HepG2 (cell line): ENCODE data around the gene PTH1R. TPM values are rescaled to one million over a fixed set of nuclear protein-coding genes. Genes with fewer than 3 reads are reported as not detected.

Experiments used
- CREBL2 ChIP-seq: sonication (generic); formaldehyde crosslinking; IDR thresholded peaks from 2 replicates; pipeline ENCODE4 v1.8.1; 2023; ENCODE audit warnings: missing genetic modification reagents, mild to moderate bottlenecking, borderline replicate concordance
- ETS1 ChIP-seq: sonication (generic); formaldehyde crosslinking; IDR thresholded peaks from 2 replicates; pipeline ENCODE4 v1.4.0; 2020; ENCODE audit warnings: missing genetic modification reagents
- FOXA3 ChIP-seq: IDR thresholded peaks from 2 replicates; pipeline ENCODE4 v1.6.1; 2016; ENCODE audit warnings: missing genetic modification reagents, missing compliant biosample characterization
- GZF1 ChIP-seq: sonication (generic); formaldehyde crosslinking; IDR thresholded peaks from 2 replicates; pipeline ENCODE4 v1.5.1; 2020; ENCODE audit warnings: mild to moderate bottlenecking, missing genetic modification reagents
- NFIC ChIP-seq: IDR thresholded peaks from 2 replicates; pipeline ENCODE4 v1.6.1; 2012; ENCODE audit warnings: mild to moderate bottlenecking, low read length, inconsistent platforms
- NR2F6 ChIP-seq, 2 experiments: IDR thresholded peaks; 2 replicates each; pipeline ENCODE4 v1.6.1; 2016; ENCODE audit warnings: antibody characterized with exemption in 1 of 2, mild to moderate bottlenecking in 1 of 2
- PATZ1 ChIP-seq: sonication (generic); formaldehyde crosslinking; IDR thresholded peaks from 2 replicates; pipeline ENCODE4 v1.4.0; 2020; ENCODE audit warnings: missing genetic modification reagents
- SAP130 ChIP-seq: IDR thresholded peaks from 2 replicates; pipeline ENCODE4 v1.6.1; 2016; ENCODE audit warnings: low read depth
- SMAD9 ChIP-seq: sonication (generic); formaldehyde crosslinking; IDR thresholded peaks from 2 replicates; pipeline ENCODE4 v1.5.1; 2020; ENCODE audit warnings: mild to moderate bottlenecking, missing genetic modification reagents
- SP140L ChIP-seq: sonication (generic); formaldehyde crosslinking; IDR thresholded peaks from 2 replicates; pipeline ENCODE4 v1.4.0; 2020; ENCODE audit warnings: missing genetic modification reagents, borderline replicate concordance
- TAF15 ChIP-seq: fragments of 200-400 bp; formaldehyde crosslinking; IDR thresholded peaks from one replicate; pipeline ENCODE4 v1.6.1; 2018; ENCODE audit warnings: mild to moderate bottlenecking, low read depth, low read length; ENCODE audit not compliant: poor library complexity, severe bottlenecking
- TARDBP ChIP-seq: sonication (generic); formaldehyde crosslinking; IDR thresholded peaks from 2 replicates; pipeline ENCODE4 v1.8.0; 2022; ENCODE audit warnings: mild to moderate bottlenecking, missing genetic modification reagents
- TEAD2 ChIP-seq: sonication (generic); formaldehyde crosslinking; IDR thresholded peaks from 2 replicates; pipeline ENCODE4 v1.9.0; 2021; ENCODE audit warnings: missing genetic modification reagents
- TSC22D2 ChIP-seq: sonication (generic); formaldehyde crosslinking; IDR thresholded peaks from 2 replicates; pipeline ENCODE4 v1.5.1; 2020; ENCODE audit warnings: missing genetic modification reagents, mild to moderate bottlenecking, borderline replicate concordance
- ZBTB10 ChIP-seq: sonication (generic); formaldehyde crosslinking; IDR thresholded peaks from 2 replicates; pipeline ENCODE4 v1.4.0; 2020; ENCODE audit warnings: missing genetic modification reagents, borderline replicate concordance
- ZFP82 ChIP-seq: sonication (generic); formaldehyde crosslinking; IDR thresholded peaks from 2 replicates; pipeline ENCODE4 v1.5.1; 2020; ENCODE audit warnings: mild to moderate bottlenecking, missing genetic modification reagents, borderline replicate concordance
- ZNF232 ChIP-seq: sonication (generic); formaldehyde crosslinking; IDR thresholded peaks from 2 replicates; pipeline ENCODE4 v1.4.0; 2020; ENCODE audit warnings: missing genetic modification reagents, borderline replicate concordance
- ZNF30 ChIP-seq: sonication (generic); formaldehyde crosslinking; IDR thresholded peaks from 2 replicates; pipeline ENCODE4 v1.5.0; 2020; ENCODE audit warnings: mild to moderate bottlenecking, missing genetic modification reagents
- ZNF546 ChIP-seq: sonication (generic); formaldehyde crosslinking; conservative IDR thresholded peaks from 2 replicates; pipeline ENCODE4 v1.8.1; 2023; ENCODE audit warnings: mild to moderate bottlenecking, missing genetic modification reagents
- ZNF740 ChIP-seq: sonication (generic); formaldehyde crosslinking; IDR thresholded peaks from 2 replicates; pipeline ENCODE4 v1.4.0; 2020; ENCODE audit warnings: missing genetic modification reagents
- ZNF775 ChIP-seq: sonication (generic); formaldehyde crosslinking; IDR thresholded peaks from 2 replicates; pipeline ENCODE4 v1.4.0; 2020; ENCODE audit warnings: missing genetic modification reagents, mild to moderate bottlenecking, moderate library complexity, borderline replicate concordance
- polyA plus RNA-seq, 8 experiments: library from polyadenylated mRNA; depleted of rRNA in 3 of 8; stranded (reverse) in 7 of 8; unstranded in 1 of 8; fragments of >200 nt; fragmentation: Illumina TruSeq in 4 of 8; extraction: Trizol in 4 of 8; gene quantifications; 2 replicates each; pipeline versions ENCODE4 v1.2.1 to v1.2.3, GENCODE V29; 2011 to 2016; ENCODE audit warnings: low read depth in 4 of 8, missing spikeins in 1 of 8, mixed read lengths in 1 of 8; ENCODE audit not compliant: insufficient read depth in 1 of 8
- total RNA-seq, 5 experiments: library from RNA; depleted of rRNA; stranded (reverse); fragments of >200 nt; fragmentation: Illumina TruSeq; extraction: Trizol; gene quantifications; 2 replicates each; pipeline ENCODE4 v1.2.3, GENCODE V29; 2016; ENCODE audit warnings: low read depth in 1 of 5

The PTH1R gene
- total and polyA plus RNA-seq, 2 of the 13 experiments (the other 11 are each of a cell fraction or from before 2014, with no cell fraction given) = not detected

- peak; percentile 16 for TF ChIP-seq TARDBP
- TF ChIP-seq ETS1 (CRISPR knock-in tag) = no peak
- TF ChIP-seq FOXA3 (CRISPR knock-in tag) = no peak; the same call in 1 of the 2 replicates
- no peak for TF ChIP-seq TEAD2 (CRISPR knock-in tag)
- no peak for TF ChIP-seq ZNF775
- TF ChIP-seq ZBTB10 (CRISPR knock-in tag) = no peak
- no peak for TF ChIP-seq ZFP82 (CRISPR knock-in tag)
- no peak for TF ChIP-seq SMAD9 (CRISPR knock-in tag)
- TF ChIP-seq TSC22D2 = no peak
- no peak for TF ChIP-seq GZF1
- TF ChIP-seq NFIC = peak; percentile 30; the same call in 1 of the 2 replicates
- no peak for TF ChIP-seq CREBL2 (CRISPR knock-in tag)
- TF ChIP-seq SAP130 (CRISPR knock-in tag) = peak; percentile 55
- TF ChIP-seq ZNF30 (CRISPR knock-in tag) = no peak
- peak; percentile 85 for TF ChIP-seq PATZ1
- TF ChIP-seq TAF15 = no peak
- no peak for TF ChIP-seq SP140L
- TF ChIP-seq ZNF740 (CRISPR knock-in tag) = 0 out of 2 replicates have a peak, but pooled peaks have one; percentile 16
- no peak for TF ChIP-seq ZNF232 (CRISPR knock-in tag)
- peak; percentile 81 for TF ChIP-seq NR2F6 (IDR thresholded peaks at IDR 0.05)
- peak; percentile 70; the same call in 1 of the 2 replicates for TF ChIP-seq NR2F6 (CRISPR knock-in tag; IDR thresholded peaks at IDR 0.05)
- TF ChIP-seq ZNF546 = no peak
Measured at GRCh38 chr3:46943237-46944187, 66.0 kb downstream of the PTH1R start (continued).
